ENCODE data around the gene MINK1. TPM values are rescaled to one million over a fixed set of nuclear protein-coding genes. Genes with fewer than 3 reads are reported as not detected.
A peak's percentile ranks its signal among the peaks of the same experiment; 100 is the strongest.

Gene MINK1
- total RNA-seq, 4 donors from 2014 or later, result 29.3 to 48.6 (median 46.4) TPM

DNA sequence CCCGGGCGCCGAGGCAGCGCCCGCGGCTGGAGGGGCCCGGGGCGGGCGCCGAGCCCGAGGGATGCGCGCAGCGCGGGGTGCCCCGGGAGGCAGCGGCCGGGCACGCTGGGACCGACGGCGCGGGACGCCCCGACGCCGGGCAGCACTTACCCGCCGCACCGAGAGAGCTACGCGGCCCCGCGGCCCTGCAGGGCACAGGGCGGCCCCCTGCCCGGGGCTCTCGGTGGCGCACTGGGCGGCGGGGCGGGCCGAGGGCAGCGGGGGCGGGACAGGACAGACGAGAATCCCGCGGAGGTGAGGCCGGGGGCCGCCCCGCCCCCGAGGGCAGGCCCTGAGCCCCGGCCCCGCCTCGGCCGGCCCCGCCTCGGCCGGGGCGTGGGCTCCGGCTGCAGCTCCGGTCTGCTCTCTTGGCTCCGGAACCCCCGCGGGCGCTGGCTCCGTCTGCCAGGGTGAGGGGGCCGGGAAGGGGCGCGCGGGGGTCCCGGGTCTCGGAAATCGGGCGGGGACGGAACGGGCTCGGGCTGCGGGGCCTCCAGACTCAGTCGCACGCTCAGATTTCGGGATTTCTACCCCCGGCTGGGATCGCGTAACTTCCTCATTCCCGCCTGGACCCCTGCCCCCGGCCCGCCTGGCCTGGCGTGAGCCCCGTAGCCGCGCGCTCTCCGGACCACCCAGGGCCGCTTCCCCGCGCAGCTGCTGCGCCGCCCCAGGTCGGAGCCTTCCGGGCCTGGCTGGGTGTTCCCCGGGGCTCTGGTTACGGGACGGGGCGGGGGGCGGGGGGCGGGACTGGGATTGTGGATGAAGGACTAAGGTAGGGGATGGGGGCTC lies 26.1 kb upstream of the MINK1 start, which contains the start of gene PLD2:
Gene PLD2, plus strand, starts transcription at position 376 of the 828 bp plus-strand sequence. CDS start 621 bp downstream, outside the sequence.
- WGBS, 2 donors (ENCODE audit: low coverage in 1 of 2), result 0% methylated on average over 2 of the region's 106 CpGs; no CpG with 5 or more reads in 1 of the 2 donors
- Histone ChIP-seq H3K27ac (peak within 1 kb of the TSS in 3 of 4 donors; percentile 69 to 83 (median 81)), H3K9me3 (no peaks in the 10 kb centered on the region), H3K4me1 (peaks cover 0 to 26% (median 11%) of the 10 kb centered on the region in 3 donors), H3K27me3 (no peaks in the 10 kb centered on the region), H3K4me3 (peak within 1 kb of the TSS; percentile 58 to 90), H3K36me3 (peaks cover 0 to 32% of the 10 kb centered on the region in 2 donors)
- ATAC-seq, result peak; percentile 99
- peak; percentile 42 to 46 for TF ChIP-seq POLR2A (IDR thresholded peaks at IDR 0.05)
- TF ChIP-seq POLR2AphosphoS5 (IDR thresholded peaks at IDR 0.05), result no peak
- TF ChIP-seq EP300 (IDR thresholded peaks at IDR 0.05), result no peak
- TF ChIP-seq, protein P1, sequence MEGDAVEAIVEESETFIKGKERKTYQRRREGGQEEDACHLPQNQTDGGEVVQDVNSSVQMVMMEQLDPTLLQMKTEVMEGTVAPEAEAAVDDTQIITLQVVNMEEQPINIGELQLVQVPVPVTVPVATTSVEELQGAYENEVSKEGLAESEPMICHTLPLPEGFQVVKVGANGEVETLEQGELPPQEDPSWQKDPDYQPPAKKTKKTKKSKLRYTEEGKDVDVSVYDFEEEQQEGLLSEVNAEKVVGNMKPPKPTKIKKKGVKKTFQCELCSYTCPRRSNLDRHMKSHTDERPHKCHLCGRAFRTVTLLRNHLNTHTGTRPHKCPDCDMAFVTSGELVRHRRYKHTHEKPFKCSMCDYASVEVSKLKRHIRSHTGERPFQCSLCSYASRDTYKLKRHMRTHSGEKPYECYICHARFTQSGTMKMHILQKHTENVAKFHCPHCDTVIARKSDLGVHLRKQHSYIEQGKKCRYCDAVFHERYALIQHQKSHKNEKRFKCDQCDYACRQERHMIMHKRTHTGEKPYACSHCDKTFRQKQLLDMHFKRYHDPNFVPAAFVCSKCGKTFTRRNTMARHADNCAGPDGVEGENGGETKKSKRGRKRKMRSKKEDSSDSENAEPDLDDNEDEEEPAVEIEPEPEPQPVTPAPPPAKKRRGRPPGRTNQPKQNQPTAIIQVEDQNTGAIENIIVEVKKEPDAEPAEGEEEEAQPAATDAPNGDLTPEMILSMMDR (IDR thresholded peaks at IDR 0.05), result peak in 2 of 4 experiments; percentile 3 to 17

DNA sequence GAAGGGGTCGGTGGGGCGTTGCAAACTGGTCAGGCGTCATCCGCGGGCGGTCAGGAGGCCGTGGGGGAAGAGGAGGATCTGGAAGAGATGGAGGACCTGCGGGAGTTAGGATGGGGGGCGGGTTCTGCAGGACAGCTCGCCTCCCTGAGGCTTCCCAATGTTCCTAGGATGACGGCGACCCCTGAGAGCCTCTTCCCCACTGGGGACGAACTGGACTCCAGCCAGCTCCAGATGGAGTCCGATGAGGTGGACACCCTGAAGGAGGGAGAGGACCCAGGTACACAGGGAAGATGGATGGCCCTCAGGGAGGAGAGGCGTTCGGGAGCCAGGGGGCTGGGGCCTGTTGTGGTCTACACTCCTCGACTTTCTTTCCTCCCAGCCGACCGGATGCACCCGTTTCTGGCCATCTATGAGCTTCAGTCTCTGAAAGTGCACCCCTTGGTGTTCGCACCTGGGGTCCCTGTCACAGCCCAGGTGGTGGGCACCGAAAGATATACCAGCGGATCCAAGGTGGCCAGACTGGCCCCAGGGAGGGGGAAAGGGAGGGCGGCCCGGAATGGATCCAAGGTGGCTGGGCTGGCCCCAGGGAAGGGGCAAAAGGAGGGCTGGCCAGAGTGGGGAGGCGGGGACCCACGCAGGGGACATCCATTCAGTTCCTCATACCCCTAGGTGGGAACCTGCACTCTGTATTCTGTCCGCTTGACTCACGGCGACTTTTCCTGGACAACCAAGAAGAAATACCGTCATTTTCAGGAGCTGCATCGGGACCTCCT lies 25.3 kb upstream of the MINK1 start:
- WGBS, 2 donors (ENCODE audit: low coverage in 1 of 2), result 35 to 62% methylated on average over 7 to 20 of the region's 32 CpGs
- ATAC-seq, result no peak
- no peak for TF ChIP-seq POLR2A (IDR thresholded peaks at IDR 0.05)
- TF ChIP-seq EP300 (IDR thresholded peaks at IDR 0.05), result no peak
- TF ChIP-seq POLR2AphosphoS5 (IDR thresholded peaks at IDR 0.05), result no peak
- TF ChIP-seq, protein P1 (IDR thresholded peaks at IDR 0.05), result no peak
- H3K9me3 ChIP-seq, result no peaks in the 10 kb centered on the region
- H3K27ac ChIP-seq, result peak overlapping the region in 3 of 4 donors; percentile 69 to 83 (median 81)
- H3K36me3 ChIP-seq, result peaks cover 0 to 32% of the 10 kb centered on the region in 2 donors
- H3K27me3 ChIP-seq, result no peaks in the 10 kb centered on the region
- H3K4me1 ChIP-seq, result peaks cover 0 to 26% (median 11%) of the 10 kb centered on the region in 3 donors
- H3K4me3 ChIP-seq, result peak overlapping the region; percentile 58 to 90

DNA sequence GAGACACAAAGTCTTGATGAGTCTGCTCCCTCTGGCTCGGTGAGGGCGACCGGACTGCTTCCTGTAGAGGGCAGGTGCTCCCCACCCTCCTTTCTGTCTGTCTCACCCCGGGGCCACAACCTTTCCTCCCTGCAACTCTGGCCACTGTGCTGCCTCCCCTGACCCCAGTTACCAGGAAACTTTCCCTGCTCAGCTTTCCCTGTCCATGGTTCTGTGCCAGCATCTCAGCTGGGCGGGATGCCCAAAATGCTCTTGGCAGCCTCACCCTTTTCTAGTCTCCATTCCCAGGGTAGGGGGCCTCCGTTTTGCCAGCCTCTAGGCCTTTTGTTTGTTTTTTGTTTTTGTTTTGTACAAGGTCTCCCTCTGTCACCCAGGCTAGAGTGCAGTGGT lies 24.8 kb upstream of the MINK1 start:
- peak overlapping the region in 1 of 2 donors; percentile 90 for H3K4me3 ChIP-seq
- H3K27ac ChIP-seq, result peak overlapping the region in 1 of 4 donors; percentile 69
- H3K27me3 ChIP-seq, result no peaks in the 10 kb centered on the region
- H3K4me1 ChIP-seq, result peaks cover 0 to 26% (median 11%) of the 10 kb centered on the region in 3 donors
- no peak for ATAC-seq
- H3K36me3 ChIP-seq, result peaks cover 0 to 32% of the 10 kb centered on the region in 2 donors
- no peak for TF ChIP-seq EP300 (IDR thresholded peaks at IDR 0.05)
- peak; percentile 25 for TF ChIP-seq POLR2AphosphoS5 (IDR thresholded peaks at IDR 0.05)
- no peaks in the 10 kb centered on the region for H3K9me3 ChIP-seq
- 28% methylated on average over 5 of the region's 6 CpGs; no CpG with 5 or more reads in 1 of the 2 donors for WGBS, 2 donors (ENCODE audit: low coverage in 1 of 2)

DNA sequence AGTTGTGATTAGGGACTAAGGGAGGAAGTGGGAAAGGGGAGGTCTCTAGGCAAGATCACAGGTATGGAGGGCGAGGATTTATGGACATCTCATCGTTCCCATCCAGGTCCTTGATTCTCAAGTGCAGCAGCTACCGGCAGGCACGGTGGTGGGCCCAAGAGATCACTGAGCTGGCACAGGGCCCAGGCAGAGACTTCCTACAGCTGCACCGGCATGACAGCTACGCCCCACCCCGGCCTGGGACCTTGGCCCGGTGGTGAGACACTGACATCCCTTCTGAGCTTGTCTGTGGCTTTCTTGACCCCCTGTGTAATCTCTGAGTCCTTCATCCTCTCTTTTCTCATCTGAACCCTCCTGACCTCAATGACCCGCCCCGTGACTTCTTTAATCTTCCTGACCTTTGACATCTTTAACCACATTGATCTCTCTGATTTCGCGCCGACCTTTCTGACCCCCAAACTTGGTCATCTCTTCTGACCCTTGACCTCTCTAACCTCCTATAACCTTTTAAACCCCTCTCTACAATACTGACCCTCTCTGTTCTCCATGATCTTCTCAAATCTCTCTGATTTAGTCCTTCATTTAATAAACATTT lies 22.3 kb upstream of the MINK1 start:
- peaks cover 0 to 26% (median 11%) of the 10 kb centered on the region in 3 donors for H3K4me1 ChIP-seq
- no peaks in the 10 kb centered on the region for H3K9me3 ChIP-seq
- H3K27ac ChIP-seq, result no peak overlapping the region
- H3K4me3 ChIP-seq, result no peak overlapping the region
- H3K27me3 ChIP-seq, result no peaks in the 10 kb centered on the region
- 35 to 67% methylated on average over 2 to 12 of the region's 13 CpGs for WGBS, 2 donors (ENCODE audit: low coverage in 1 of 2)
- TF ChIP-seq POLR2AphosphoS5 (IDR thresholded peaks at IDR 0.05) (no peak), EP300 (IDR thresholded peaks at IDR 0.05) (no peak), POLR2A (IDR thresholded peaks at IDR 0.05) (no peak)
- TF ChIP-seq, protein P1 (IDR thresholded peaks at IDR 0.05), result no peak
- ATAC-seq, result no peak
- H3K36me3 ChIP-seq, result peaks cover 0 to 48% of the 10 kb centered on the region in 2 donors

DNA sequence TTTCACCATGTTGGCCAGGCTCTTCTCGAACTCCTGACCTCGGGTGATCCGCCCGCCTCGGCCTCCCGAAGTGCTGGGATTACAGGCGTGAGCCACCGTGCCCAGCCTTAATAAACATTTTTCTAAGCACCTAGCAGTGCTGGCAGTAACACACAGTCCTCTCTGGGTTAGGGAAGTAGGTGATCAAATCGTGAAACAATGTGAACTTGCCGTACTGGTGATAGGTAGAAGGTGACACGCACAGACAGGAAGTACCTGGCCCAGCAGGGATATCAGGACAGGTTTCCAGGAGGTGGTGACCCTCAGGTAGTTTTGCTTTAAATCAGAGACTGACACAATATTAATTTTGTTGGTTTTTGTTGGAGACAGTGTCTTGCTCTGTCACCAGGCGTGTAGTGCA lies 21.7 kb upstream of the MINK1 start:
- WGBS, 2 donors (ENCODE audit: low coverage in 1 of 2), result 89 to 90% methylated on average over 1 to 6 of the region's 12 CpGs

More for the DNA sequence above, 21.7 kb upstream of the MINK1 start:
- Histone ChIP-seq H3K36me3 (peaks cover 0 to 55% of the 10 kb centered on the region in 2 donors), H3K4me3 (no peak overlapping the region), H3K9me3 (no peaks in the 10 kb centered on the region), H3K4me1 (peaks cover 0 to 19% (median 11%) of the 10 kb centered on the region in 3 donors), H3K27me3 (no peaks in the 10 kb centered on the region), H3K27ac (no peak overlapping the region)
- TF ChIP-seq POLR2AphosphoS5 (IDR thresholded peaks at IDR 0.05), result no peak
- TF ChIP-seq POLR2A (IDR thresholded peaks at IDR 0.05), result no peak
- TF ChIP-seq, protein P1 (IDR thresholded peaks at IDR 0.05), result no peak
- TF ChIP-seq EP300 (IDR thresholded peaks at IDR 0.05), result no peak
- no peak for ATAC-seq

Measured in gastroesophageal sphincter (tissue), 4 donors.